Glutamatergic neuron (in vitro differentiated cells): ENCODE data around the gene SNX9. TPM values are rescaled to one million over a fixed set of nuclear protein-coding genes. Genes with fewer than 3 reads are reported as not detected.

Source experiments
- DNase-seq: peaks from one replicate; pipeline ENCODE4 v3.0.0; 2022
- H3K27ac Mint-ChIP-seq: one replicate; pipeline ENCODE4 v1.8.0; 2020; ENCODE audit warnings: mild to moderate bottlenecking, mixed read lengths, inconsistent platforms; ENCODE audit not compliant: unreplicated experiment
- H3K27me3 Mint-ChIP-seq: one replicate; pipeline ENCODE4 v1.8.0; 2020; ENCODE audit warnings: mild to moderate bottlenecking, moderate library complexity, mixed read lengths, inconsistent platforms; ENCODE audit not compliant: unreplicated experiment
- H3K36me3 Mint-ChIP-seq: one replicate; pipeline ENCODE4 v1.8.0; 2020; ENCODE audit warnings: mild to moderate bottlenecking, mixed read lengths, inconsistent platforms; ENCODE audit not compliant: unreplicated experiment
- H3K4me1 Mint-ChIP-seq: one replicate; pipeline ENCODE4 v1.8.0; 2020; ENCODE audit warnings: mild to moderate bottlenecking, low read depth, mixed read lengths, inconsistent platforms; ENCODE audit not compliant: unreplicated experiment
- H3K4me3 Mint-ChIP-seq: one replicate; pipeline ENCODE4 v1.8.0; 2020; ENCODE audit warnings: mild to moderate bottlenecking, mixed read lengths, inconsistent platforms; ENCODE audit not compliant: unreplicated experiment
- H3K9me3 Mint-ChIP-seq: one replicate; pipeline ENCODE4 v1.8.0; 2020; ENCODE audit warnings: mild to moderate bottlenecking, moderate library complexity, mixed read lengths, inconsistent platforms; ENCODE audit not compliant: unreplicated experiment
- total RNA-seq: library from RNA; stranded (reverse); fragmentation: NEBNext Ultra II Directional; extraction: Animal tissue kit (Norgen Biotek cat#: 25700); gene quantifications from one replicate; pipeline ENCODE4 v1.2.1, GENCODE V29; 2021; ENCODE audit not compliant: unreplicated experiment
- TF ChIP-seq, protein P1 (sequence below): fragments of 200-600 bp; sonication (generic); IDR thresholded peaks from one replicate; pipeline ENCODE4 v1.5.0; 2021; ENCODE audit not compliant: partially characterized antibody, unreplicated experiment

SNX9 gene
- total RNA-seq, 1 donor from 2014 or later = 45.7 TPM

DNA sequence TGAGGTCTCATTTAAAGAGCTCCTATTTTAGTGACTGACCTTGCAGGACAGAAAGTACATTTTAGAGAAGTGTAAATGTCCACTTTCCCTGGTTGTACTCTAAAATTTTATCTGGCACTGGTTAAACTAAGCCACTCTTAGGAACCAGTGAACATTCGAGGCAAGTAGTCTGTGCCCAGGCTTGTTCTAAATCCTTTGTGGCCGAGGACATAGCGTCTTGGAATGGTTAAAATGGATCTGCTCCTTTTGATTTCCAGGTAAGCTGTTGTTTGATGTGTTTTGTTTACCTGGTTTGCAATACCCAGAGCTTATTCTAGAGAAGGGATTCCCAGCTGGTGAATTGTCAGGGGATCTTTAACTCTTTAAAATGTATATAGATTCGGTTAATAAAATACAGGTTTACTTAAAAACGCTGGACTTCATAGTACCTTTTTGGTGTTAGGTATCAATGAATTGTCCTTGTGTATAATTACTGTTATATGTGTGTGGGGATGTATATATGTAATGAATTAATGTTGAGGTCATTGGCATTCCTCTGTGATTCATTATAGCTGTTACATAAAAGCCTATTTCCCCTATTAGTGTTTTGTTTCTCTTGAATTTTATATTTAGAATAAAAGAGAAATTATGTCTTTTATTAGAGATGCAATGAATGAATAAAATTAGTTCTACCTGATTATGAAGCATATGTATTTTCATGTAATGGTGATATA, 15.8 kb downstream of the SNX9 start:
- no peak for DNase-seq
- Mint-ChIP-seq H3K4me3 (no peak overlapping the region), H3K27ac (peak overlapping the region; percentile 44), H3K4me1 (peaks cover 50% of the 10 kb centered on the region), H3K9me3 (peaks cover 3% of the 10 kb centered on the region), H3K27me3 (peaks cover 1% of the 10 kb centered on the region), H3K36me3 (no peaks in the 10 kb centered on the region)
- TF ChIP-seq, protein P1, sequence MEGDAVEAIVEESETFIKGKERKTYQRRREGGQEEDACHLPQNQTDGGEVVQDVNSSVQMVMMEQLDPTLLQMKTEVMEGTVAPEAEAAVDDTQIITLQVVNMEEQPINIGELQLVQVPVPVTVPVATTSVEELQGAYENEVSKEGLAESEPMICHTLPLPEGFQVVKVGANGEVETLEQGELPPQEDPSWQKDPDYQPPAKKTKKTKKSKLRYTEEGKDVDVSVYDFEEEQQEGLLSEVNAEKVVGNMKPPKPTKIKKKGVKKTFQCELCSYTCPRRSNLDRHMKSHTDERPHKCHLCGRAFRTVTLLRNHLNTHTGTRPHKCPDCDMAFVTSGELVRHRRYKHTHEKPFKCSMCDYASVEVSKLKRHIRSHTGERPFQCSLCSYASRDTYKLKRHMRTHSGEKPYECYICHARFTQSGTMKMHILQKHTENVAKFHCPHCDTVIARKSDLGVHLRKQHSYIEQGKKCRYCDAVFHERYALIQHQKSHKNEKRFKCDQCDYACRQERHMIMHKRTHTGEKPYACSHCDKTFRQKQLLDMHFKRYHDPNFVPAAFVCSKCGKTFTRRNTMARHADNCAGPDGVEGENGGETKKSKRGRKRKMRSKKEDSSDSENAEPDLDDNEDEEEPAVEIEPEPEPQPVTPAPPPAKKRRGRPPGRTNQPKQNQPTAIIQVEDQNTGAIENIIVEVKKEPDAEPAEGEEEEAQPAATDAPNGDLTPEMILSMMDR = no peak

DNA sequence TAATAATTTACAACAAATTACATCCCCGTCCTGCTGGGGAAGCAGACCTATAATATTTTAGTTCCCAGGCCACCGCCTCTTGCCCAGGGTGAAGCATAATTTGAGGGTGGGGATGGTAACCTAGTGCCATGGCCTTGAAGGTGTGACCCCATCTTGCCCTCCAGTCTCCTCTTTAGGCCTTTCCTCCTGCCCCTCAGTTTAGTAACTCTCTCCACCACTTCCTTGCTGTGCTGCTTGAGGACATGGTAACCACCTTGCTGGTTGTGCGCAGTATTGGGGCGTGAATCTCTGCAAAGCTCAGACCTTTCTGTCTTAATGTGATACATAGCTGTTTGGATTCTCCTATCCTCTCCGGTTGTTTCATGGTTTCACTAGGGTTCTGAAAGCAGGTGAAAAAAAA, 16.6 kb downstream of the SNX9 start:
- DNase-seq = no peak
- peaks cover 6% of the 10 kb centered on the region for H3K9me3 Mint-ChIP-seq
- H3K4me1 Mint-ChIP-seq = peaks cover 46% of the 10 kb centered on the region
- no peaks in the 10 kb centered on the region for H3K36me3 Mint-ChIP-seq
- peaks cover 4% of the 10 kb centered on the region for H3K27me3 Mint-ChIP-seq
- no peak overlapping the region for H3K4me3 Mint-ChIP-seq
- no peak overlapping the region for H3K27ac Mint-ChIP-seq
- TF ChIP-seq, protein P1 = no peak

DNA sequence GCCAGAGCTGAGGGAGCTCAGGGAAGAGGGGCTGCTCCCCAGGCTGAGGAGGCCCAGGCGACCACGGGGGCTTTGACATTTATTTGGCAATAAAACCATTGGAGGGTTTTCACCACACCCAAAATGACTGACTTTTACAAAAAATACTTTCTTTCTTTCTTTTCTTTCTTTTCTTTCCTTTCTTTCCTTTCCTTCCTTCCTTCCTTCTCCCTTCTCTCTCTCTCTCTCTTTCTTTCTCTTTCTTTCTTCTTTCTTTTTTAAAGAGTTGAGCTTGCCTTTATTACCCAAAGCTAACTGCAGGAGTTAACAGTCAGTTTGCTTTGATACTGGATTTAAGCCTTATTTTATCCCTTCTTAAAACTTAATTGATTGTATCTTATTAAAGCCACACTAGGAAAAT, 17.2 kb downstream of the SNX9 start:
- peak overlapping the region; percentile 31 for H3K4me3 Mint-ChIP-seq
- H3K4me1 Mint-ChIP-seq = peaks cover 45% of the 10 kb centered on the region

DNA sequence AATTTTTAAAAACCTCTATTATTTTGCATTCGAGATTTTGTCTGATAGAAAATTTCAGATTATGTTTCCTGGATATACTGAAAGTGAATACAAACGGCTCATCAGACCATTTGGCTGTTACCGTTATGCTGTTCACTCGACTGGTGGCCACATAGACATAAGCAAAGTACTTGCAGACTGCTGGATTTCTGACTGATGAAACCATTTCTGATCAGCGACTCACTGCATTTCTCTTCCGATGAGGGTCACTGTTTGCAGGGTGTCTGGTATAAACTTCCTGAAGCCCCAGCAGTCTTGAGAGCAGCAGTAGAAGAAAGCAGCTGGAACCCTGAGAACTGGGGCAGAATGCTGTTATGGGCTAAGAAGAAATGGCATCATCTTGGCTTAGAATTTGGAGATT, 17.7 kb downstream of the SNX9 start:
- Mint-ChIP-seq H3K9me3 (peaks cover 4% of the 10 kb centered on the region), H3K27ac (peak overlapping the region; percentile 65), H3K4me3 (no peak overlapping the region), H3K4me1 (peaks cover 46% of the 10 kb centered on the region), H3K27me3 (peaks cover 3% of the 10 kb centered on the region), H3K36me3 (no peaks in the 10 kb centered on the region)
- DNase-seq = no peak
- TF ChIP-seq, protein P1 = no peak

More for the DNA sequence above, 17.2 kb downstream of the SNX9 start:
- Mint-ChIP-seq H3K27ac (no peak overlapping the region), H3K9me3 (peaks cover 4% of the 10 kb centered on the region), H3K36me3 (no peaks in the 10 kb centered on the region), H3K27me3 (peaks cover 4% of the 10 kb centered on the region)
- TF ChIP-seq, protein P1 = no peak
- no peak for DNase-seq

DNA sequence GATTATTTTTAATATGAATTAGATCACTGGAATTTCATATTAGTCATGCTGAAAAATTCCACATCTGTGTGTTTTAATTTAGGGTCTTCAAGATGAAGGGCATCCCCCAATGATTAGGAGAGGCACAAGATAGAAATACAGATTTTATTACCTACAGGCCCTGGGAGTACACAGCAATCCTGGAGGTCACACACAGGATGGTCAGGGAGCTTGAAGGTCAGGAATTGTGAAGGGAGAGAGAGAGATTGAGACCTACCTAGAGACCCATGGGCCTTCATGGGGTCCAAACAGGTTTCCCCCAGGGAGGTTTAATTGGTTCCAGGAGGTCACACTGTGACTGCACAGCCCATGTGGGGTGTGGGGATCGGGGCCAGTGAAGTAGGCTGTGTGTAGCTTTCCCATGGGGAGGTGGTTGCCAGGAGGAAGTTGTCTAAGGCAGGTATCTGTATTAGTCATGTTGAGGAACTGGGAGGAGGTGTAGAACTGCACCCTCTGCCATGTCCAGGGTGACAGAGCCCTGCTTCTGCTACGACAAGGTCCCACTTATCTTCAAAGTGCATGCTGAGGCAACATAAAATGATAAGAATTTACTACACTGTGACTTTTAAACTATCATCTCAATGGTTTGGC, 18.3 kb downstream of the SNX9 start:
- H3K4me1 Mint-ChIP-seq = peaks cover 48% of the 10 kb centered on the region
- no peaks in the 10 kb centered on the region for H3K36me3 Mint-ChIP-seq

More for the DNA sequence above, 18.3 kb downstream of the SNX9 start:
- peaks cover 4% of the 10 kb centered on the region for H3K9me3 Mint-ChIP-seq
- H3K27me3 Mint-ChIP-seq = peaks cover 3% of the 10 kb centered on the region
- no peak for DNase-seq
- H3K4me3 Mint-ChIP-seq = peak overlapping the region; percentile 45
- TF ChIP-seq, protein P1 = no peak
- H3K27ac Mint-ChIP-seq = peak overlapping the region; percentile 65
